Measurements from ENCODE around the gene SEC14L1. TPM values are rescaled to one million over a fixed set of nuclear protein-coding genes. Genes with fewer than 3 reads are reported as not detected.

The SEC14L1 gene
- 100 to 1,000 TPM in 3 of 4 donors, 10 to 100 TPM in 1; 72.8 to 330 (median 113) TPM for total RNA-seq

DNA sequence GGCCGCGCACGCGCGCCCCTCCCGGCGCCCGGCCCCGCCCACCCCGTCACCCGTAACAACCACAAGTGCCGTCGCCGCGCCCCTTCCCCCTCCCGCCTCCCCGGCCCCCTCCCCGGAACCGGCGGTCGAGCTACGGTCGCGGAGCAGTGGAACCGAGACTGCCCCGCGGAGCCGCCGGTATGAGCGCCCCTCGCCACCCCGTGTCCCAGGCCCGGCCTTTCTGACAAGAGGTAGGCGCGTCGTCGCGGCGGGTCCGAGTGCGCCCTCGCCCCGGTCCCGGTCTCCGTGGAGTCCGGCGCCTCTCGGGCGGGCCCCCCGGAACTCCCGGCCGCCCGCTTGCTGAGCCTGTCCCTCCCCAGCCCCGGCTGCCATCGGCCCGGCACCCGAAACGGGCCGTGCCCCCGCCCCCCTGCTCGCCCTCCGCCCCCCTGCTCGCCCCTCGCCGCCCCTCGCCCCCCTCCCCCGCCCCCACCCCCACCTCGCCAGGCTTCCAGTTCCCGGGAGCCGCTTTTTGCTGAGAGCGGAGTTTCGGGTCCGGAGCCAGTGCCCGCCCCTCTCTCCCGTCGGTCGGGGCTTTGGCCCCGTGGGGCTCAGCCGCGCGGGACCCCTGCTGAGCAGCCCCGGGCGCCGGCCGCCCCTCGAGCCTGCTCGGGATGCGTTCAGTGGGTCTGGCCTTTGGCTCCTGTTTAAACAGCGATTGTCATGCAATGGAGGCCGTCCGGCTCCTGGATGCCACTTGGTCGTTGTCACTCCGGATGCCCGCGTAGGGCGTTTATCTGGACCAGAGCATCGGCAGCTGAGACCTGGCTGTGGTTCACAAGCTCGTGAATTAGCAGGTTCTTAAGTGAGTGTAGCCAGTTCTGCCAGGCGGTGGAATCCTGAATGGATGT lies at the start of gene SEC14L1:
Gene SEC14L1, plus strand, starts transcription at position 92 of the 890 bp plus-strand sequence. CDS start 2,628 bp downstream, outside the sequence.
- ATAC-seq (ENCODE audit: low FRiP score) (no peak), DNase-seq (ENCODE audit: low spot score) (no peak)
- TF ChIP-seq, protein P1, sequence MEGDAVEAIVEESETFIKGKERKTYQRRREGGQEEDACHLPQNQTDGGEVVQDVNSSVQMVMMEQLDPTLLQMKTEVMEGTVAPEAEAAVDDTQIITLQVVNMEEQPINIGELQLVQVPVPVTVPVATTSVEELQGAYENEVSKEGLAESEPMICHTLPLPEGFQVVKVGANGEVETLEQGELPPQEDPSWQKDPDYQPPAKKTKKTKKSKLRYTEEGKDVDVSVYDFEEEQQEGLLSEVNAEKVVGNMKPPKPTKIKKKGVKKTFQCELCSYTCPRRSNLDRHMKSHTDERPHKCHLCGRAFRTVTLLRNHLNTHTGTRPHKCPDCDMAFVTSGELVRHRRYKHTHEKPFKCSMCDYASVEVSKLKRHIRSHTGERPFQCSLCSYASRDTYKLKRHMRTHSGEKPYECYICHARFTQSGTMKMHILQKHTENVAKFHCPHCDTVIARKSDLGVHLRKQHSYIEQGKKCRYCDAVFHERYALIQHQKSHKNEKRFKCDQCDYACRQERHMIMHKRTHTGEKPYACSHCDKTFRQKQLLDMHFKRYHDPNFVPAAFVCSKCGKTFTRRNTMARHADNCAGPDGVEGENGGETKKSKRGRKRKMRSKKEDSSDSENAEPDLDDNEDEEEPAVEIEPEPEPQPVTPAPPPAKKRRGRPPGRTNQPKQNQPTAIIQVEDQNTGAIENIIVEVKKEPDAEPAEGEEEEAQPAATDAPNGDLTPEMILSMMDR (IDR thresholded peaks at IDR 0.05): no peak

DNA sequence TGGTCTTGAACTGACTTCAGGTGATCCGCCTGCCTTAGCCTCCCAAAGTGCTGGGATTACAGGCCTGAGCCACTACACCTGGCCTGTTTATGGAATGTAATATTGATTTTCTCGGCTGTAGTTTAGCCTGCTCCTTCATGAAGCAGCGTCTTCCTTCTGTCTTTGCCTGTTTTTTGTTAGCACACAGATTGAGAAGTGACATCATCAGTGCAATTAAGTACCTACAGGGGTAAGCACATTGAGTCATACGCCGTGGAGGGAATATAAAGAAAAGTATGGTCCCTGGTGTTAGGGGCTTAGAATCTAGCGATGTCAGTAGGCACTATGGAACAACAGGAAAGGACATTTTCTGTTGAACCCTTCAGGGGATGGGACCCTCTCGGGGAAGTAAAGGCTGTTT lies 48.7 kb upstream of the SEC14L1 start:
- no peak for ATAC-seq (ENCODE audit: low FRiP score)

DNA sequence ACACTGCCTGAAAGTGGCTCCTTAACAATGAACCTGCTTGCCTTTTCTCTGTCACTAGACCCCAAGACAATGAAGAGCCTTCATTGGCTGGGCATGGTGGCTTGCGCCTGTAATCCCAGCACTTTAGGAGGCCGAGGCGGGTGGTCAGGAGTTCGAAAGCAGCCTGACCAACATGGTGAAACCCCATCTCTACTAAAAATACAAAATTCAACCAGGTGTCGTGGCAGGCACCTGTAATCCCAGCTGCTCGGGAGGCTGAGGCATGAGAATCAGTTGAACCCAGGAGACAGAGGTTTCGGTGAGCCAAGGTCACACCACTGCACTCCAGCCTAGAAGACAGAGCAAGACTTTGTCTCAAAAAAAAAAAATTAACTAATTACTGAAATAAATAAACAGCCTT lies 45.3 kb upstream of the SEC14L1 start:
- DNase-seq (ENCODE audit: low spot score): no peak
- TF ChIP-seq, protein P1 (IDR thresholded peaks at IDR 0.05): no peak
- ATAC-seq (ENCODE audit: low FRiP score): no peak

More for the DNA sequence above, 48.7 kb upstream of the SEC14L1 start:
- DNase-seq (ENCODE audit: low spot score): no peak
- TF ChIP-seq, protein P1 (IDR thresholded peaks at IDR 0.05): no peak

DNA sequence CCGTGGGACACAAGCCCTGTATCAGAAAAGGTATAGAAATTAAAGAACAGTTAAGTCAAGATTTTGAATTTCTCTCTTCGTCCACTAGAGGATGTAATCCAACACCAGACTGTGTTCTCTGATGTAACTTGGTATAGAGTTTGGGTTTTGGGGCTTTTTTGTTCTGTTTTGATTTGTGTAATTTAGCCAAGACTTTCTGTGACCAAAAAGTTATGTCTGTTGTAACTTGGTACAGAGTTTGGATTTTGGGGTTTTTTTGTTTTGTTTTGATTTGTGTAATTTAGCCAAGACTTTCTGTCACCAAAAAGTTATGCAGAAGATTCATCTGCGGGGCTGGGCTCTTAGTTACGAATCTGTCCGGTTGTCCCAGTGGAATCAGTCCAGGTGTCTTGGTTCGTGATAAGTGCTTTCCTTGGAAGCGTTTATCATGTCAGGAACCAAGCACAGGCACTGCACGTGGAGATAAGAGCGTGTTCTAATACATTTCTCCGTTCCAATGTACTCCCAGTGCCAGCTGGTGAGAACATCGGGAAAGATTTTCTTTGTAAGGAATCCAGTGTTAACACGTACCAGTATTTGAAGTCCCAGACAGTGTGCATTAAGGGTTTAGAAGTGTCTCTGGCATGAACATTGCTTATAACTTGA lies 44.1 kb upstream of the SEC14L1 start:
- no peak for DNase-seq (ENCODE audit: low spot score)
- TF ChIP-seq, protein P1 (IDR thresholded peaks at IDR 0.05): peak in 1 of 3 donors; percentile 12
- peak; percentile 58 for ATAC-seq (ENCODE audit: low FRiP score)

DNA sequence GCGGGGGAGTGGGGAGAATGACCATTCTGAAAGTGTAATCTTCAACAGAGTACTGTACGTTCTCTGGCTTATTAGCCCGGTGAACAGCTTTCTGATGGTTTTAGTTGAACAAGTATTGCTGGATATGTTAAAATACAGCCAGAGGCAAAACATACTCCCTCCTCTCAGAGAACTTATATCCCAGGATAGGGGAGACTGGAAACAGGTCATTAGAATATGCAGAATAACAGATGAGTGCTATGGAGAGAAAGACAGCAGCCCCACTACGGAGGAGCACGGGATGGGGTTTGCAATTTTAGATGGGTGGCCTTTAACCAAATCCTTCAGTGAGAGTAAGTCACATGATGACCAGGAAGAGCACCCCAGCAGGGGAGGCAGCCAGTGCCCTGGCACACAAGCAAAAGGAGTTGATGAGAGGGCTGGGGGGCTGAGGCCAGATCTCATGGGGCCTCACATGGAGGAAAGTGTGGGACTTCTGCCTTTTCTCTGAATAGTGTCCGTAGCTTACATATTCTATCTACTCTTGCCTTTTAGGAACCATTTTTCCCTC lies 43.1 kb upstream of the SEC14L1 start:
- ATAC-seq (ENCODE audit: low FRiP score): no peak
- no peak for DNase-seq (ENCODE audit: low spot score)
- TF ChIP-seq, protein P1 (IDR thresholded peaks at IDR 0.05): no peak

DNA sequence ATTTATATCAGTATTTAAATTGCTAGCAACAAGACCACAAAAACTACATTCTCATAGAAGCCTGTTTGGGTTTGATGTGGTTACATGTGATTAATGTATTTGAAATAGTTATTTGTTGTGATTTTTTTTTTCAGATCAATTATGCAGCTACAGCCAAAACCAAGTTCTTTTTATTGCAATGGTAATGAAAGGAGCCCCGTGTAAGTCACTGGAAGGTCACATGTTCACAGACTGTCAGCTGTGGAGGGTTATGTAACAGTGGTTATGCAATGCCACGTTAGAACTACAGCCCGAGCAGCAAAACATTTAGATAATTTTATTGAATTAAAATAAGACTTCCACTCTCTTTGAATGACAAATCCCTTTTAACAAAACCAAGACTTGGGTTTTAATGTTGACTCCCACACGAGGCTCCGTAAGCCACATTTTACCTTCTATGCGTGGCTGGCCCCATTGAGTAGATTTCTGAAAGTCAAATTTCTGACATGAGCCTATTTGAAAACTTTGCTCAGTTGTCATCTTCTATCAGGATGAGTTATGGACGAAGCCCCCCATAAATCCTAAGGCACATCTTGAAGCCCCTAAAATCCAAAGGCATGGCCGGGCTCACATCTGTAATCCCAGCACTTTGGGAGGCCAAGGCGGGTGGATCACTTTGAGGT lies 41.8 kb upstream of the SEC14L1 start:
- DNase-seq (ENCODE audit: low spot score) (peak; percentile 49), ATAC-seq (ENCODE audit: low FRiP score) (peak; percentile 26)
- TF ChIP-seq, protein P1 (IDR thresholded peaks at IDR 0.05): no peak

Measured in omental fat pad (tissue), 4 donors.